A673 (cell line): ENCODE data around the gene AMIGO1. TPM values are rescaled to one million over a fixed set of nuclear protein-coding genes. Genes with fewer than 3 reads are reported as not detected.

Source experiments
- BruUV-seq: library from RNA; stranded (reverse); fragments of 400-500 nt; replicated peaks from 2 replicates; lab custom pipeline; 2021; lab: Mats Ljungman, UMichigan
- CTCF ChIA-PET: fragments of 300-600 bp; sonication (Branson Sonifier 250); formaldehyde crosslinking; loops from one replicate; lab custom pipeline; 2022; ENCODE audit warnings: antibody characterized with exemption; lab: Charles Lee
- POLR2A ChIA-PET: fragments of 300-600 bp; sonication (Branson Sonifier 250); formaldehyde crosslinking; loops from one replicate; lab custom pipeline; 2022; ENCODE audit warnings: antibody characterized with exemption; ENCODE audit not compliant: low non-redundant PET; lab: Charles Lee
- DNase-seq: peaks from one replicate; pipeline ENCODE4 v3.0.0-alpha.2; 2015; ENCODE audit warnings: low spot score
- H3K27ac ChIP-seq: fragments of 200-600 bp; sonication (generic); 2 replicates; pipeline ENCODE4 v1.5.1; 2016; ENCODE audit warnings: mixed run types, low read depth, mild to moderate bottlenecking, mixed read lengths, antibody characterized with exemption, low read length; ENCODE audit not compliant: poor library complexity, severe bottlenecking
- H3K27me3 ChIP-seq: fragments of 200-600 bp; sonication (generic); replicated peaks from 2 replicates; pipeline ENCODE4 v1.6.1; 2017; ENCODE audit warnings: mixed run types, low read depth, mild to moderate bottlenecking, mixed read lengths, antibody characterized with exemption, low read length; ENCODE audit not compliant: insufficient read depth, poor library complexity
- H3K36me3 ChIP-seq: fragments of 200-600 bp; sonication (generic); 2 replicates; pipeline ENCODE4 v1.6.1; 2016; ENCODE audit warnings: mixed run types, mild to moderate bottlenecking, mixed read lengths, antibody characterized with exemption, low read length; ENCODE audit not compliant: insufficient read depth, poor library complexity, severe bottlenecking
- H3K4me1 ChIP-seq: fragments of 200-600 bp; sonication (generic); 2 replicates; pipeline ENCODE4 v1.6.1; 2017; ENCODE audit warnings: mixed run types, mild to moderate bottlenecking, mixed read lengths, antibody characterized with exemption, low read length; ENCODE audit not compliant: insufficient read depth, poor library complexity, severe bottlenecking
- H3K4me3 ChIP-seq: fragments of 200-600 bp; sonication (generic); 2 replicates; pipeline ENCODE4 v1.5.1; 2016; ENCODE audit warnings: low read depth, mixed run types, mild to moderate bottlenecking, mixed read lengths, low read length; ENCODE audit not compliant: poor library complexity, severe bottlenecking
- H3K9me3 ChIP-seq: fragments of 200-600 bp; sonication (generic); 2 replicates; pipeline ENCODE4 v1.6.1; 2016; ENCODE audit warnings: mixed run types, low read depth, mild to moderate bottlenecking, mixed read lengths, antibody characterized with exemption, low read length; ENCODE audit not compliant: poor library complexity, severe bottlenecking
- EZH2 ChIP-seq: fragments of 200-600 bp; sonication (generic); IDR thresholded peaks from 2 replicates; pipeline ENCODE4 v1.6.1; 2017; ENCODE audit warnings: borderline replicate concordance, low read depth, mild to moderate bottlenecking, mixed read lengths, antibody characterized with exemption, low read length; ENCODE audit not compliant: poor library complexity, severe bottlenecking
- intact Hi-C: fragments of 100-400 bp; cut with micrococcal nuclease; formaldehyde crosslinking; loops from one replicate; pipeline ENCODE4 v1.10.0; 2022; ENCODE audit not compliant: unreplicated experiment
- total RNA-seq: library from RNA; stranded (reverse); gene quantifications from 2 replicates; pipeline ENCODE4 v1.2.3, GENCODE V29; 2021
- TF ChIP-seq, protein P1 (sequence below): fragments of 300-800, 200-600 bp; sonication (generic); conservative IDR thresholded peaks from 2 replicates; pipeline ENCODE4 v1.5.1; 2017; ENCODE audit warnings: low read depth, mild to moderate bottlenecking, antibody characterized with exemption, low read length, moderate library complexity, mixed read lengths

The AMIGO1 gene
- total RNA-seq, 1 experiment from 2014 or later = 1.8 TPM

DNA sequence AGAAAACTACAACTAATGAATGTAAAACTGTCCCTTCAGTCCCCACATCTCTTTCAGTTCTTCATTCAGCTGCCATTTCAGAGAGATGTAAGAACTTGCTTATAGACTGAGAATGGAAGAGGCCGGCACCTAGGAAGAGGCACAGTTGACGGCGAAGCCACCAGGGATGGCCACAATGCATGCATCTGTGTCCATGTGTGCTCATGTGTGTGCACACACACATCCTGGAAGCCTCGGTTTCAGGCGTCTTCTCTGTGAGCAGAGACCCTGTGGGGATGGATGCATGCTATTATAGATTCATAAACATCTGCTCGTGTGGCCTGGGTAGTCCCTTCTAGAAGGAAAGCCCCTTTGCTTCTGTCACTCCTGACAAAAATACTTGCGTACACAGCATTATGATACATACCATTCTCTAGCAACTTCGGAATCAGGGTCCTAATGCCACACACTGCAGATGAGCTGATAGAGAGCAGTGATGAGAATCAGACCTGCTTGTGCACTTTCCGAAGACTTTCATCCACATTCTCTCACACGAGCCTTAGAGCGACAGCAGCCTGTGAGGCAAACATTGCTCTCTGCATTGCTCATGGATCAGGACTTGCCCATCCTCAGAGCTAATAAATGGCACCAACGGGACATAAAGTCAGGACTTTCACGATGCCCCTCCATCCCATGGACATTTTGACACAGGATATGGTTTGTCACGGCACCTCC lies 17.7 kb upstream of the AMIGO1 start:
- Histone ChIP-seq H3K4me3 (no peak overlapping the region), H3K36me3 (no peaks in the 10 kb centered on the region), H3K4me1 (peaks cover 4% of the 10 kb centered on the region), H3K27me3 (no peaks in the 10 kb centered on the region), H3K27ac (no peak overlapping the region), H3K9me3 (no peaks in the 10 kb centered on the region)
- no peak for TF ChIP-seq EZH2
- TF ChIP-seq, protein P1, sequence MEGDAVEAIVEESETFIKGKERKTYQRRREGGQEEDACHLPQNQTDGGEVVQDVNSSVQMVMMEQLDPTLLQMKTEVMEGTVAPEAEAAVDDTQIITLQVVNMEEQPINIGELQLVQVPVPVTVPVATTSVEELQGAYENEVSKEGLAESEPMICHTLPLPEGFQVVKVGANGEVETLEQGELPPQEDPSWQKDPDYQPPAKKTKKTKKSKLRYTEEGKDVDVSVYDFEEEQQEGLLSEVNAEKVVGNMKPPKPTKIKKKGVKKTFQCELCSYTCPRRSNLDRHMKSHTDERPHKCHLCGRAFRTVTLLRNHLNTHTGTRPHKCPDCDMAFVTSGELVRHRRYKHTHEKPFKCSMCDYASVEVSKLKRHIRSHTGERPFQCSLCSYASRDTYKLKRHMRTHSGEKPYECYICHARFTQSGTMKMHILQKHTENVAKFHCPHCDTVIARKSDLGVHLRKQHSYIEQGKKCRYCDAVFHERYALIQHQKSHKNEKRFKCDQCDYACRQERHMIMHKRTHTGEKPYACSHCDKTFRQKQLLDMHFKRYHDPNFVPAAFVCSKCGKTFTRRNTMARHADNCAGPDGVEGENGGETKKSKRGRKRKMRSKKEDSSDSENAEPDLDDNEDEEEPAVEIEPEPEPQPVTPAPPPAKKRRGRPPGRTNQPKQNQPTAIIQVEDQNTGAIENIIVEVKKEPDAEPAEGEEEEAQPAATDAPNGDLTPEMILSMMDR = no peak
- CTCF ChIA-PET = no interaction called here
- no peak for DNase-seq
- POLR2A ChIA-PET = no interaction called here
- intact Hi-C loops = no loop called here
- BruUV-seq = no TSS peak

DNA sequence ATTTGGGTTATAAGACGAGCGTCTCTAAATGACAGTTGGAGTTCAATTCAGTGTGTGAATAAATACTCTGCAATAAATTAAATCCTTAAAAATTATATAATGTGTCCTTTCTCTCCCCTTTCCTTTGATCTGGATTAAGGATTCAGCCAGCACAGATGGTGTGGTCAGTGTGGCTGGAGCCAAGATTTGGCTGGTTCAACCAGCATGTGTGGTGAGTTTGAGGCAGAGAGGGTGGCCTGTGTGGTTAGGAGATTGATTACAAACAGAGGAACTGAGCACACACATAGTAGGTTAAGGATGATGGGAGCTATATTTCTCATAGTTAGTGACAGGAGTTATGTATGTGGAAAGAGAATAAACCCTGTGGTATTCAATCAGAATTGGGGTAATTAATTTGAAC lies 14.2 kb upstream of the AMIGO1 start:
- ChIA-PET CTCF (interaction anchor here (1.3 kb wide), 1 partner anchor 8 kb away, joined by 3 read pairs; no protein-coding TSS in a partner anchor), POLR2A (no interaction called here)
- Histone ChIP-seq H3K36me3 (no peaks in the 10 kb centered on the region), H3K4me1 (no peaks in the 10 kb centered on the region), H3K27ac (no peak overlapping the region), H3K9me3 (no peaks in the 10 kb centered on the region), H3K27me3 (no peaks in the 10 kb centered on the region), H3K4me3 (no peak overlapping the region)
- intact Hi-C loops = no loop called here
- no peak for TF ChIP-seq EZH2
- TF ChIP-seq, protein P1 = no peak
- DNase-seq = no peak
- BruUV-seq = no TSS peak

DNA sequence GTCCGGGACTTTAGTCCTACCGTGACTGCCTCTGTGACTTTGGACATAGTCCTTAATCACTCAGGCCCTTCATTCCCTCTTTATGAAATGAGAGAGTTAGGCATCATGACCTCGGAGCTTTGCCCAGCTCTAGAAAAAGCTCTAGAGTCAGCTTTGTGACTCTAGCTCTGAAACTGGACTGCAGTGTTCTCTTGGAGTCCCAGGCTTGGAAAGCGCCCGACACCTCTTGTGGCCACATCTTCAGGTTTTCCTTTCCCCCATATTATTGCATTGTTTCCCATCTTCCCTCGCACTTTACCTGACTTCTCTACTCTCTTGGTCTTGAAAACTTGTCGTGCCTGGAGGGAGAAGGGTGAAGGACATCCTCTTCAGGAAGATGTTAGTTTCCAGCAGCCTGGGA lies 12.5 kb upstream of the AMIGO1 start:
- H3K4me1 ChIP-seq = no peaks in the 10 kb centered on the region
- TF ChIP-seq, protein P1 = no peak
- TF ChIP-seq EZH2 = no peak
- H3K27ac ChIP-seq = no peak overlapping the region
- no TSS peak for BruUV-seq
- H3K4me3 ChIP-seq = no peak overlapping the region
- H3K36me3 ChIP-seq = no peaks in the 10 kb centered on the region
- DNase-seq = no peak
- intact Hi-C loops = no loop called here
- ChIA-PET CTCF (no interaction called here), POLR2A (no interaction called here)
- no peaks in the 10 kb centered on the region for H3K27me3 ChIP-seq
- no peaks in the 10 kb centered on the region for H3K9me3 ChIP-seq
